ENCODE data around the gene CDX2.

CDX2 gene

DNA sequence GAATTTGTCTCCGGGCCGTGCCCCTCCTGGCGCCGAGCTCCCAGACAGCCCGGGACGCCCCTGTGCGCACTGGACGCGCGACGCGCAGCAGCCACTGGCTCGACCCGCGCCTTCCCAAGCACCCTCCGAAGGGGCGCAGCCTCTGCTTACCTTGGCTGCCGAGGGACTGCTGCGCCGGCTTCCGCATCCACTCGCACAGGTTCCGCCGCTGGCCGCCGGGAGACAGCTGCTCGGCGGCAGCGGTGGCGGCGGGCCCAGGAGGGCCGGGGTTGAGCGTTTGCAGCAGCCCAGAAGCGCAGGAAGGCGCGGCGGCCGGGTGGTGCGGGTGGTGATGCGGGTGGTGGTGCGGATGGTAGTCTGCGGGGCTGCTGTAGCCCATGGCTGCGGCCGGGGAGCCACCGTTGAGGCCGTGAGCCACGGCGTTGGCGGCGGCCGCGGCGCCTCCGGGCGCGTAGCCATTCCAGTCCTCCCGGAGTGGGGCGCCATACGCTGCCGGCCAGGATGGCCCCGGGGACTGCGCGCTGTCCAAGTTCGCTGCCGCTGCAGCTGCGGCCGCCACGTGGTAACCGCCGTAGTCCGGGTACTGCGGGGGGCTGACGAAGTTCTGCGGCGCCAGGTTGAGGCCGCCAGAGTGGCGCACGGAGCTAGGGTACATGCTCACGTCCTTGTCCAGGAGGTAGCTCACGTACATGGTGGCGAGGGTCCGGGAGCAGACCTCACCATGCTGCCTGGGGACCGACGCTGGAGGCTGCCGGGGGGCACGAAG, 616 bp downstream of the CDX2 start:
- TF ChIP-seq EZH2phosphoT487 (IDR thresholded peaks at IDR 0.05; ENCODE audit: borderline replicate concordance, low read length) (no peak), CTCF (IDR thresholded peaks at IDR 0.05; ENCODE audit: low read depth, low read length, poor library complexity, severe bottlenecking) (no peak)
- 0 out of 2 replicates have a peak, but pooled peaks cover under 1% of the 10 kb centered on the region for H3K27me3 ChIP-seq (ENCODE audit: control insufficient read depth, low read length)
- H3K9me2 ChIP-seq (replicated peaks; ENCODE audit: control insufficient read depth, low read length) = no peaks in the 10 kb centered on the region
- H3K36me3 ChIP-seq (ENCODE audit: control insufficient read depth, low read length) = no peaks in the 10 kb centered on the region
- H3F3A ChIP-seq (ENCODE audit: control insufficient read depth, insufficient read depth) = no peaks in the 10 kb centered on the region
- no peak overlapping the region for H3K27ac ChIP-seq (ENCODE audit: low read depth, low read length)
- no peak overlapping the region for H3K4me2 ChIP-seq (ENCODE audit: low read length)
- H3K4me1 ChIP-seq (ENCODE audit: control insufficient read depth, low read length) = no peaks in the 10 kb centered on the region
- H3K9me3 ChIP-seq (ENCODE audit: control insufficient read depth, insufficient read depth, low read length) = no peaks in the 10 kb centered on the region
- no peak overlapping the region for H3K4me3 ChIP-seq (ENCODE audit: low read length)
- H4K20me1 ChIP-seq (ENCODE audit: control insufficient read depth, insufficient read depth, low read depth, low read length) = no peaks in the 10 kb centered on the region
- no peaks in the 10 kb centered on the region for H3K79me2 ChIP-seq (ENCODE audit: control insufficient read depth, low read length)

- Histone ChIP-seq H3K27me3 (ENCODE audit: control insufficient read depth, low read length) (no peaks in the 10 kb centered on the region), H3K79me2 (ENCODE audit: control insufficient read depth, low read length) (no peaks in the 10 kb centered on the region), H3K4me2 (ENCODE audit: low read length) (no peak overlapping the region), H3K36me3 (ENCODE audit: control insufficient read depth, low read length) (no peaks in the 10 kb centered on the region), H3K4me1 (ENCODE audit: control insufficient read depth, low read length) (no peaks in the 10 kb centered on the region), H3K9me3 (ENCODE audit: control insufficient read depth, insufficient read depth, low read length) (no peaks in the 10 kb centered on the region), H3K4me3 (ENCODE audit: low read length) (no peak overlapping the region), H3F3A (ENCODE audit: control insufficient read depth, insufficient read depth) (no peaks in the 10 kb centered on the region), H3K27ac (ENCODE audit: low read depth, low read length) (no peak overlapping the region), H4K20me1 (ENCODE audit: control insufficient read depth, insufficient read depth, low read depth, low read length) (no peaks in the 10 kb centered on the region), H3K9me2 (replicated peaks; ENCODE audit: control insufficient read depth, low read length) (no peaks in the 10 kb centered on the region)
- TF ChIP-seq CTCF (IDR thresholded peaks at IDR 0.05; ENCODE audit: low read depth, low read length, poor library complexity, severe bottlenecking) (no peak), EZH2phosphoT487 (IDR thresholded peaks at IDR 0.05; ENCODE audit: borderline replicate concordance, low read length) (no peak)
These were observed 1.3 kb downstream of the CDX2 start for GRCh38 chr13:27967736-27968315.

DNA sequence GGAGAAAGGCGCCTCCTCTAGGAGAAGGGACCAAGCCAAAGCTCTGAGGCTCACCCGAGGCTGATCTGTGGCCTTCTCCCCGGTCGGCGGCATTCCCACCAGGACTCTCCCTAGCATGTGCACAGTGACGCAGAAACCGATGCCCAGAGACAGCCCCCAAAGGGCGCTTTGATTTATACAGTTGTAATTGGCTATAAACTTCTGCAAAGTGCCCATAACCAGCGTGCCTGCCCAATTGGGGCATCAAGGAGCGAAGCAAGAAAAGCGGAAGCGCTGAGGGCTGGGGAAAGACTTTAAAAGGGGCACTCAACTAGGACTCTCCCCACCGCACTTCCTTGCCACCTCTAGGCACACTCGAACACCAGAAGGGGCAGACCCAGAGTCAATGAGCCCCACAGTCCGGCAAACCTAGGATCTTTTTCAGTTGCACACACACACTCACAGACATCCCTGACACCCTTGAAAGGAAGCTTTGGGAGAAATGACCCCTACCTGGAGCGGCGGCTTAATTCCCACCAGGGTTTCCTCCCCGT, 1.8 kb downstream of the CDX2 start:
- H3F3A ChIP-seq (ENCODE audit: control insufficient read depth, insufficient read depth) = no peaks in the 10 kb centered on the region
- H3K9me2 ChIP-seq (replicated peaks; ENCODE audit: control insufficient read depth, low read length) = no peaks in the 10 kb centered on the region
- no peaks in the 10 kb centered on the region for H3K79me2 ChIP-seq (ENCODE audit: control insufficient read depth, low read length)
- H3K27me3 ChIP-seq (ENCODE audit: control insufficient read depth, low read length) = peaks cover 3% of the 10 kb centered on the region; the same call in 1 of the 2 replicates
- no peaks in the 10 kb centered on the region for H3K9me3 ChIP-seq (ENCODE audit: control insufficient read depth, insufficient read depth, low read length)
- no peak overlapping the region for H3K4me2 ChIP-seq (ENCODE audit: low read length)
- H3K4me3 ChIP-seq (ENCODE audit: low read length) = no peak overlapping the region
- no peaks in the 10 kb centered on the region for H4K20me1 ChIP-seq (ENCODE audit: control insufficient read depth, insufficient read depth, low read depth, low read length)
- TF ChIP-seq EZH2phosphoT487 (IDR thresholded peaks at IDR 0.05; ENCODE audit: borderline replicate concordance, low read length) (no peak), CTCF (IDR thresholded peaks at IDR 0.05; ENCODE audit: low read depth, low read length, poor library complexity, severe bottlenecking) (no peak)
- H3K27ac ChIP-seq (ENCODE audit: low read depth, low read length) = no peak overlapping the region
- H3K36me3 ChIP-seq (ENCODE audit: control insufficient read depth, low read length) = no peaks in the 10 kb centered on the region
- H3K4me1 ChIP-seq (ENCODE audit: control insufficient read depth, low read length) = no peaks in the 10 kb centered on the region
